ENCODE measurements around the gene SLC35F4. TPM values are rescaled to one million over a fixed set of nuclear protein-coding genes. Genes with fewer than 3 reads are reported as not detected.

The SLC35F4 gene
- total RNA-seq, 2 experiments from 2014 or later: not detected

DNA sequence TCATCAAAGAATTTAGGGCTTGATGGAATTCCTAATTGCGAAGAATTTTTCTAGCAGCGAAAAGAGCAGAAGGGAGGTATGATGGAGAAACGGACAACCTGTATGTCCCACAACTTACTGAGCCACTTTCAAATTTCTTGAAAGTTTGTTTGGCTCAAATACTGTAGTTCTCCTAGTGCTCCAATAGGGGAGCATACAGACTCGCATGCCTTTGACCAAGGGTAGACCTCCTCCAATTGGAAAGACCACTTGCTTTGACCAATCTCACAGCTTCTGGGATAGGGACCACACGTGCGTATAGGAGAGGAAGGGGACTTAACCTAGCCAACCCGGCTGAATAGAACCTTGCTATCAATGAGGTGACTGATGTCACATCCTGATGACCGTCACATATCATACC, 28.6 kb downstream of the SLC35F4 start:
- ChIA-PET CTCF (no interaction called here), POLR2A (no interaction called here)
- ATAC-seq (ENCODE audit: poor library complexity) (no peak), DNase-seq (no peak)
- Histone ChIP-seq H3K27ac (ENCODE audit: low read depth in 1 of 2, low read length in 2 of 2) (no peak overlapping the region), H3K27me3 (ENCODE audit: control insufficient read depth in 1 of 2, insufficient read depth in 2 of 2, low read length in 2 of 2) (no peaks in the 10 kb centered on the region), H3K4me3 (ENCODE audit: low read length) (no peak overlapping the region), H3K4me1 (ENCODE audit: insufficient read depth, low read length) (no peaks in the 10 kb centered on the region), H3K36me3 (ENCODE audit: insufficient read depth, low read length) (no peaks in the 10 kb centered on the region), H3K9me3 (ENCODE audit: control insufficient read depth in 1 of 2, insufficient read depth in 1 of 2, low read length in 2 of 2) (no peaks in the 10 kb centered on the region)
- intact Hi-C loops (cut with DNase I, micrococcal nuclease): no loop called here
- Mint-ChIP-seq H3K27me3 (no peaks in the 10 kb centered on the region), H3K27ac (no peak overlapping the region), H3K36me3 (ENCODE audit: low read depth) (no peaks in the 10 kb centered on the region), H3K4me3 (no peak overlapping the region), H3K9me3 (no peaks in the 10 kb centered on the region), H3K4me1 (ENCODE audit: low read depth) (no peaks in the 10 kb centered on the region)
- TF ChIP-seq, protein P1, sequence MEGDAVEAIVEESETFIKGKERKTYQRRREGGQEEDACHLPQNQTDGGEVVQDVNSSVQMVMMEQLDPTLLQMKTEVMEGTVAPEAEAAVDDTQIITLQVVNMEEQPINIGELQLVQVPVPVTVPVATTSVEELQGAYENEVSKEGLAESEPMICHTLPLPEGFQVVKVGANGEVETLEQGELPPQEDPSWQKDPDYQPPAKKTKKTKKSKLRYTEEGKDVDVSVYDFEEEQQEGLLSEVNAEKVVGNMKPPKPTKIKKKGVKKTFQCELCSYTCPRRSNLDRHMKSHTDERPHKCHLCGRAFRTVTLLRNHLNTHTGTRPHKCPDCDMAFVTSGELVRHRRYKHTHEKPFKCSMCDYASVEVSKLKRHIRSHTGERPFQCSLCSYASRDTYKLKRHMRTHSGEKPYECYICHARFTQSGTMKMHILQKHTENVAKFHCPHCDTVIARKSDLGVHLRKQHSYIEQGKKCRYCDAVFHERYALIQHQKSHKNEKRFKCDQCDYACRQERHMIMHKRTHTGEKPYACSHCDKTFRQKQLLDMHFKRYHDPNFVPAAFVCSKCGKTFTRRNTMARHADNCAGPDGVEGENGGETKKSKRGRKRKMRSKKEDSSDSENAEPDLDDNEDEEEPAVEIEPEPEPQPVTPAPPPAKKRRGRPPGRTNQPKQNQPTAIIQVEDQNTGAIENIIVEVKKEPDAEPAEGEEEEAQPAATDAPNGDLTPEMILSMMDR (IDR thresholded peaks at IDR 0.05): no peak

DNA sequence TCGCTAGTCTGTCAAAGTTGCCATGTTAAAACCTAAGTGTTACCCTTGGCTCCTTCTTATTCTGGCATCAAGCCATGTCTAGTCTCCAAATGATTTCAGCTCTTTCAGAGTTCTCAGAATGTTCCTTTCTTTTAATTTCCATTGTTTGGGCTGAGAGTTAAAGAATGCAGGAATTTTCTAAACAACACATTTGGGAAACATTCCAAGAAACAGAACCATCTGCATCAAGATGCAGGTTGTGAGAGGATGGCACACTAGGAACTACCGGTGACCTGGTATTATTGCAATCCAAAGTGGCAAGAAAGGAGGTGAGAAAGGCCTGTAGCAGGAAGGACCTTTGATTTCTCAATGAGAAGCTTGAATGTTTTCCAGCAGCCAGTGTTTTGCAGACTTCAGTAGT, 30.1 kb downstream of the SLC35F4 start:
- no peaks in the 10 kb centered on the region for H3K9me3 Mint-ChIP-seq
- CTCF ChIA-PET: no interaction called here
- DNase-seq: no peak
- ATAC-seq (ENCODE audit: poor library complexity): no peak
- POLR2A ChIA-PET: no interaction called here
- TF ChIP-seq, protein P1 (IDR thresholded peaks at IDR 0.05): no peak
- no peaks in the 10 kb centered on the region for H3K4me1 Mint-ChIP-seq (ENCODE audit: low read depth)
- no peaks in the 10 kb centered on the region for H3K36me3 ChIP-seq (ENCODE audit: insufficient read depth, low read length)
- no peaks in the 10 kb centered on the region for H3K9me3 ChIP-seq (ENCODE audit: control insufficient read depth in 1 of 2, insufficient read depth in 1 of 2, low read length in 2 of 2)
- no peaks in the 10 kb centered on the region for H3K27me3 Mint-ChIP-seq
- intact Hi-C loops (cut with DNase I, micrococcal nuclease): no loop called here
- H3K4me1 ChIP-seq (ENCODE audit: insufficient read depth, low read length): no peaks in the 10 kb centered on the region
- no peak overlapping the region for H3K27ac Mint-ChIP-seq
- H3K4me3 ChIP-seq (ENCODE audit: low read length): no peak overlapping the region
- H3K27me3 ChIP-seq (ENCODE audit: control insufficient read depth in 1 of 2, insufficient read depth in 2 of 2, low read length in 2 of 2): no peaks in the 10 kb centered on the region
- H3K36me3 Mint-ChIP-seq (ENCODE audit: low read depth): no peaks in the 10 kb centered on the region
- no peak overlapping the region for H3K4me3 Mint-ChIP-seq
- no peak overlapping the region for H3K27ac ChIP-seq (ENCODE audit: low read depth in 1 of 2, low read length in 2 of 2)

DNA sequence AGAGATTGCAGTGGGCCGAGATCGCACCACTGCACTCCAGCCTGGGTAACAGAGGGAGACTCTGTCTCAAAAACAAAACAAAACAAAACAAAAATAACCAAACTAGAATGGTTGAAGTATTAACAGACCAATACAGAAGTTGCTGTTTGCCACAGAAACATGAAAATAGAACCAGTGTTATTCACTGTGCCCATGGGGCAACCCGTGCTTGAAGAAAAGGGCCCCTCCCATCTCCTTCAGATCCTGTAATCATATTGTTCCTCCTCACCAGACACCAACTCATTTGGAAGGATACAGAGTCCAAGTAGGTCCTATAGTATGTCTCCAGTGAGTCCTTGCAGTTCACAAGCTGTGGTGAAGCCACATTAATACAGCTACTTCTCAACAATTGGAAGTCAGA, 30.9 kb downstream of the SLC35F4 start:
- no peaks in the 10 kb centered on the region for H3K27me3 ChIP-seq (ENCODE audit: control insufficient read depth in 1 of 2, insufficient read depth in 2 of 2, low read length in 2 of 2)
- no peaks in the 10 kb centered on the region for H3K9me3 Mint-ChIP-seq
- DNase-seq: no peak
- H3K9me3 ChIP-seq (ENCODE audit: control insufficient read depth in 1 of 2, insufficient read depth in 1 of 2, low read length in 2 of 2): no peaks in the 10 kb centered on the region
- no peaks in the 10 kb centered on the region for H3K4me1 ChIP-seq (ENCODE audit: insufficient read depth, low read length)
- intact Hi-C loops (cut with DNase I, micrococcal nuclease): no loop called here
- no peak overlapping the region for H3K4me3 Mint-ChIP-seq
- H3K27me3 Mint-ChIP-seq: no peaks in the 10 kb centered on the region
- no peak for ATAC-seq (ENCODE audit: poor library complexity)
- no peak overlapping the region for H3K27ac Mint-ChIP-seq
- TF ChIP-seq, protein P1 (IDR thresholded peaks at IDR 0.05): no peak
- no peak overlapping the region for H3K4me3 ChIP-seq (ENCODE audit: low read length)
- H3K4me1 Mint-ChIP-seq (ENCODE audit: low read depth): no peaks in the 10 kb centered on the region
- ChIA-PET POLR2A (no interaction called here), CTCF (no interaction called here)
- no peaks in the 10 kb centered on the region for H3K36me3 Mint-ChIP-seq (ENCODE audit: low read depth)
- no peak overlapping the region for H3K27ac ChIP-seq (ENCODE audit: low read depth in 1 of 2, low read length in 2 of 2)
- H3K36me3 ChIP-seq (ENCODE audit: insufficient read depth, low read length): no peaks in the 10 kb centered on the region
